AG04450 (cell line): ENCODE data around the gene JPH2. TPM values are rescaled to one million over a fixed set of nuclear protein-coding genes. Genes with fewer than 3 reads are reported as not detected.

Experiments
- CTCF ChIA-PET: fragments of 300-600, 350-600 bp; formaldehyde crosslinking; extraction: SDS; loops from one replicate; lab custom pipeline; 2022; ENCODE audit warnings: antibody characterized with exemption, inconsistent platforms; lab: Charles Lee
- POLR2A ChIA-PET: fragments of 350-600 bp; formaldehyde crosslinking; extraction: SDS; loops from one replicate; lab custom pipeline; 2021; ENCODE audit warnings: antibody characterized with exemption, inconsistent platforms; lab: Yijun Ruan, JAX
- DNase-seq: peaks from one replicate; pipeline ENCODE4 v3.0.0-alpha.2; 2011; ENCODE audit warnings: low read depth, low spot score
- H3K27ac ChIP-seq: one replicate; pipeline ENCODE4 v1.5.1; 2012; ENCODE audit warnings: low read depth, low read length, control low read depth
- H3K27me3 ChIP-seq: one replicate; pipeline ENCODE4 v1.6.0; 2012; ENCODE audit warnings: low read length; ENCODE audit not compliant: control insufficient read depth, insufficient read depth
- H3K4me3 ChIP-seq: 2 replicates; pipeline ENCODE4 v1.5.1; 2011; ENCODE audit warnings: mild to moderate bottlenecking, low read depth, low read length, control low read depth
- H3K9me3 ChIP-seq: 2 replicates; pipeline ENCODE4 v1.5.1; 2012; ENCODE audit warnings: low read length; ENCODE audit not compliant: control insufficient read depth, insufficient read depth
- CTCF ChIP-seq: IDR thresholded peaks from 2 replicates; pipeline ENCODE4 v1.5.1; 2011; ENCODE audit warnings: low read depth, low read length, control low read depth, inconsistent platforms
- polyA plus RNA-seq: library from polyadenylated mRNA; depleted of rRNA; stranded (reverse); fragments of >200 nt; gene quantifications from 2 replicates; pipeline ENCODE4 v1.2.3, GENCODE V29; 2011

JPH2 gene
- polyA plus RNA-seq, 1 experiment: 1.3 TPM

GRCh38 chr20:44212792-44213191 lies 25.8 kb upstream of the JPH2 start:
- ChIA-PET POLR2A (no interaction called here), CTCF (interaction anchor here (1.0 to 9.2 kb wide), 4 partner anchors 23 to 535 kb away, joined by 4 to 287 read pairs (median 8); partner anchors contain the start of gene FITM2)
- H3K4me3 ChIP-seq: no peak overlapping the region
- H3K9me3 ChIP-seq: no peaks in the 10 kb centered on the region
- no peak for TF ChIP-seq CTCF
- no peak overlapping the region for H3K27ac ChIP-seq
- DNase-seq: no peak
- H3K27me3 ChIP-seq: no peaks in the 10 kb centered on the region

- no peaks in the 10 kb centered on the region for H3K9me3 ChIP-seq
- POLR2A ChIA-PET: no interaction called here
- no peak for DNase-seq
- no peaks in the 10 kb centered on the region for H3K27me3 ChIP-seq
- H3K4me3 ChIP-seq: peak overlapping the region; percentile 81
- peak overlapping the region; percentile 83 for H3K27ac ChIP-seq
- no peak for TF ChIP-seq CTCF
- CTCF ChIA-PET: interaction anchor here (0.5 to 9.2 kb wide), 4 partner anchors 22 to 260 kb away, joined by 3 to 287 read pairs (median 8); partner anchors contain the start of gene FITM2
Measured at GRCh38 chr20:44211177-44212039, 24.4 kb upstream of the JPH2 start.

- Histone ChIP-seq H3K27ac (peak within 1 kb of the TSS; percentile 89), H3K9me3 (no peaks in the 10 kb centered on the region), H3K4me3 (peak within 1 kb of the TSS; percentile 95), H3K27me3 (no peaks in the 10 kb centered on the region)
- TF ChIP-seq CTCF: no peak
- POLR2A ChIA-PET: no interaction called here
- CTCF ChIA-PET: interaction anchor here (1.0 kb wide), 1 partner anchor 100 kb away, joined by 4 read pairs; the partner anchor contains the start of gene FITM2
- peak; percentile 92 for DNase-seq
Measured at GRCh38 chr20:44210406-44211176, 23.6 kb upstream of the JPH2 start, which contains the start of gene OSER1. Gene OSER1 (minus strand): TSS chr20:44210771. CDS start chr20:44206957, 3,814 bp downstream.

GRCh38 chr20:44209686-44210405 lies 22.9 kb upstream of the JPH2 start:
- ChIA-PET POLR2A (no interaction called here), CTCF (interaction anchor here (1.0 kb wide), 1 partner anchor 101 kb away, joined by 4 read pairs; the partner anchor contains the start of gene FITM2)
- peak overlapping the region; percentile 95 for H3K4me3 ChIP-seq
- no peak for TF ChIP-seq CTCF
- no peak for DNase-seq
- H3K27ac ChIP-seq: peak overlapping the region; percentile 89
- no peaks in the 10 kb centered on the region for H3K9me3 ChIP-seq
- H3K27me3 ChIP-seq: no peaks in the 10 kb centered on the region
